Heart left ventricle (tissue), 16 donors: Measurements from ENCODE around the gene GRIPAP1. TPM values are rescaled to one million over a fixed set of nuclear protein-coding genes. Genes with fewer than 3 reads are reported as not detected.

Experiments
- ATAC-seq, 4 donors: fragments of 200-7000 bp; cut with Tn5 transposase; one replicate each; pipeline ENCODE4 v1.9.1; 2020 to 2022; ENCODE audit warnings: moderate library complexity in 4 of 4, mild to moderate bottlenecking in 3 of 4, moderate number of reproducible peaks in 1 of 4
- DNase-seq, 5 donors: peaks; one replicate each; pipeline ENCODE4 v3.0.0-alpha.2; 2020
- H3K27ac ChIP-seq, 12 donors: fragments of 200-600 bp; sonication (generic) in 4 of 12; one replicate each; pipeline versions ENCODE4 v1.5.0 to v1.8.0; 2016 to 2022; ENCODE audit warnings: mild to moderate bottlenecking in 2 of 12
- H3K27me3 ChIP-seq, 9 donors: fragments of 200-600 bp; sonication (generic) in 2 of 9; one replicate each; pipeline versions ENCODE4 v1.5.1 to v1.8.0; 2016 to 2022; ENCODE audit warnings: mild to moderate bottlenecking in 3 of 9
- H3K36me3 ChIP-seq, 9 donors: fragments of 200-600 bp; sonication (generic) in 2 of 9; one replicate each; pipeline versions ENCODE4 v1.5.0 to v1.8.0; 2018 to 2022; ENCODE audit warnings: mild to moderate bottlenecking in 2 of 9
- H3K4me1 ChIP-seq, 12 donors: fragments of 200-600 bp; sonication (generic) in 4 of 12; one replicate each; pipeline versions ENCODE4 v1.5.0 to v1.8.0; 2016 to 2022; ENCODE audit warnings: mild to moderate bottlenecking in 3 of 12
- H3K4me3 ChIP-seq, 12 donors: fragments of 200-600 bp; sonication (generic) in 4 of 12; one replicate each; pipeline versions ENCODE4 v1.5.0 to v1.8.0; 2017 to 2022; ENCODE audit warnings: mild to moderate bottlenecking in 9 of 12, moderate library complexity in 4 of 12
- H3K9me3 ChIP-seq, 12 donors: fragments of 200-600 bp; sonication (generic) in 4 of 12; one replicate each; pipeline versions ENCODE4 v1.5.0 to v1.8.0; 2016 to 2022; ENCODE audit warnings: mild to moderate bottlenecking in 1 of 12
- CTCF ChIP-seq, 12 donors: fragments of 200-600 bp; sonication (generic) in 4 of 12; IDR thresholded peaks; one replicate each; pipeline versions ENCODE4 v1.5.0 to v1.8.0; 2018 to 2022; ENCODE audit warnings: antibody characterized with exemption in 12 of 12, mild to moderate bottlenecking in 5 of 12
- POLR2A ChIP-seq, 2 donors: fragments of 450-650 bp; IDR thresholded peaks; one replicate each; pipeline ENCODE4 v1.6.1; 2017; ENCODE audit warnings: antibody characterized with exemption in 2 of 2, mild to moderate bottlenecking in 2 of 2, moderate library complexity in 2 of 2
- WGBS, 4 donors: extraction: QIAGEN DNeasy Blood & Tissue Kit in 2 of 4; methylation state at CpG; one replicate each; pipeline versions ENCODE4 v1.1.5 to v1.1.7; 2013 to 2018; 5-methylcytosine and 5-hydroxymethylcytosine counted together
- intact Hi-C, 10 donors: fragments of 100-400 bp; cut with DNase I; formaldehyde crosslinking; loops; one replicate each; pipeline versions ENCODE4 v1.11.1 to v1.14.2; 2022
- polyA plus RNA-seq, 2 donors: library from polyadenylated mRNA; stranded (reverse); fragments of 200-250 nt; gene quantifications; one replicate each; pipeline ENCODE4 v1.2.3, GENCODE V29; 2013
- total RNA-seq, 9 donors: library from RNA; depleted of rRNA in 2 of 9; stranded (reverse); fragments of >200 nt in 2 of 9; fragmentation: NEBNext Ultra II Directional in 3 of 9; extraction: Animal tissue kit (Norgen Biotek cat#: 25700) in 3 of 9; gene quantifications; one replicate each; pipeline versions ENCODE4 v1.1.0 to v1.2.4, GENCODE V29; 2016 to 2023
- donor health status: ischemic (EF 13 %, LVEDD 7.1; RV severe dilation, severe dysfunction).
- donor health status: healthy with polysubstance abuse.
- donor health status: DM: no; HTN: yes; CAD: no.
- donor health status: DM: no; HTN: no; CAD: no.
- donor health status: ischemic (EF 25% LVEDD 6.9; RV normal size, moderate dysfunction).
- donor health status: ischemic (EF 25% LVEDD 5.7; RV mildly dilated, moderate dysfunction).
- donor health status: healthy.
- donor health status: DM: yes; HTN: yes; CAD: no.
- donor health status: ischemic (EF 35%, LVEDD 5.7; RV mildly dilated, moderate dysfunction).
- donor health status: nonischemic (EF 11% LVEDD 7.7; RV severe dilation, severe dysfunction).
- donor health status: DM: yes; HTN: yes; CAD: no.
- donor health status: PGD.
- donor health status: ischemic (EF 29% LVEDD 5.4; RV normal size, mild dysfunction).
- donor health status: nonischemic (EF 23%, LVEDD 6.1; RV moderate dilation, normal function).

Gene GRIPAP1
- total and polyA plus RNA-seq, 11 donors: 11.4 to 41.6 (median 19.4) TPM

DNA sequence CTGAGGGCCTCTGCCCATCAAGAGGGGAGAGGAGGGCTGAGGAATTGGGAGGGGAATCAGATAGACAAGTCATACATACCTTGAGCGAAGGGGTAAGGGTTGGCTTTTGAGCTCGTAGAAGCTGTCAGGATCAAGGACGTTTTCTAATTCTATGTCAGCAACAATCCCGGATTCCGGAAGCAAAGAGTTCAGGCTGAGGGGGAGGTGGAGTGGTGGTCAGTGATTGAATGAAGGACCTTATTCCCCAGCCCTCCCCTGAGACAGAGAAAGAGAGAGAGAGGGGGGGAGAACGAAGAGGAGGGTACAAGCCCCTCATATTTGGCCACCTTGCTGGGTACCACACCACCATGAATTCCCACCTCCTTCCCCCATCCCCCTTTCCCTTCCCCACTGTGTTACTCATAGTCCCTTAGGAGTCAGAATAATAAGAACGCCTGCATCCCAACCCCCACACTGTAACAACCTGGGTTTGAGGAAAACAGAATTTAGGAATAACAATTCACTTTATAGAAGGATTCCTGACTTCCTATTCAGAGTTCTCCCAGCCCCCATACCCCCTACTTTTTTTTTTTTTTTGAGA is 38.4 kb upstream of the GRIPAP1 start:
- intact Hi-C loops: loop anchor here in 5 of 10 donors (5.0 to 10.0 kb wide), 6 partner anchors 38 to 127 kb away; partner anchors contain the start of genes OTUD5 (in 4 of the 5), GRIPAP1 (in 3 of the 5) and PIM2 (in 1 of the 5)
- Histone ChIP-seq H3K4me1 (peaks cover 0 to 31% (median 13%) of the 10 kb centered on the region in 12 donors), H3K27ac (peak overlapping the region in 10 of 12 donors; percentile 50 to 99 (median 96)), H3K9me3 (peaks cover 0 to 8% (median 0%) of the 10 kb centered on the region in 12 donors), H3K27me3 (no peaks in the 10 kb centered on the region), H3K36me3 (peaks cover 0 to 41% (median 34%) of the 10 kb centered on the region in 9 donors), H3K4me3 (peak overlapping the region in 9 of 12 donors; percentile 15 to 99 (median 87))
- ATAC-seq (no peak), DNase-seq (no peak)
- no peak for TF ChIP-seq POLR2A (IDR thresholded peaks at IDR 0.05)
- no peak for TF ChIP-seq CTCF (IDR thresholded peaks at IDR 0.05)
- 27 to 54% (median 34%) methylated on average over 7 of the region's 7 CpGs for WGBS, 4 donors

DNA sequence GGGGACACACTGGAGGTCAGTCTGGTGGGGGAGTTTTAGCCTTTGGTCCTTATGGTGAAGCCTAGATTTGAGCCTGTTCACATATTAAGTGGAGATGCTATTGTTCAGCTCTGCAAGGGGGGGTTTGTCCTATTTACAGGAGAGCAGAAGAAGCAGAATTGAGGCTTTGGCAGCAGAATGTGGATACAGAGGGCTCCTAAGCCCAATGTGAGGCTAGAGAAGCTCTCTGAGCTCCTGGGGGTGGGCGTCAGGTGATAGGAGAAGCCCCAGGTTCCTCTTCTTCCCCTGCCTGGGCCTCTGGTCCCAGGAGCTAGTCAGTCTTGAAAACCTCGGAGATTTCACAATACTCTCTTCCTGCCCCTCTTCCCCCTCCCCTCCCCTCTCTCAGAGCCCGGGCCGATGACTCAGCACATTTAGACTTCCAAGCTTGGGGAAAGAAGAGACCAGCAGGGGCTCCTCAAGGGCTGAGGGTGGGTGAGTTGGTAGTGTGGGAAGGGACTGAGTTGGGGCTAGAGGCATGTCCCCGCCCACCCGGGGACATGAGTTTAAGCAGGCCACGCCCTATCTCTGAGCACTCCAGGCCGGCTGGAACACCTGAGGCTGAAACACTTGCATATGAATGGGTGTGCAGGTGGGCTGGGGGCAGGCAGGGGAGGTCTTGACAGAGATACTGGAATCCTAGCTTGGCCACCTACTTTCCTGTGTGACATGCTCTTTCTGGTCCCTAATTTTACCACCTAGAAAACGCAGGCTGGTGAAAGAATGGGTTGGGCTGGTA is 37.7 kb upstream of the GRIPAP1 start:
- H3K27me3 ChIP-seq: no peaks in the 10 kb centered on the region
- H3K27ac ChIP-seq: peak overlapping the region in 10 of 12 donors; percentile 50 to 99 (median 80)
- H3K4me3 ChIP-seq: peak overlapping the region in 8 of 12 donors; percentile 15 to 99 (median 73)
- intact Hi-C loops: loop anchor here in 6 of 10 donors (5.0 to 10.0 kb wide), 7 partner anchors 37 to 128 kb away; partner anchors contain the start of genes OTUD5 (in 4 of the 6), GRIPAP1 (in 3 of the 6), KCND1 (in 1 of the 6) and PIM2 (in 1 of the 6)
- peak in 3 of 4 donors; percentile 6 to 16 (median 6) for ATAC-seq
- H3K9me3 ChIP-seq: peaks cover 0 to 8% (median 0%) of the 10 kb centered on the region in 12 donors
- peaks cover 0 to 42% (median 34%) of the 10 kb centered on the region in 9 donors for H3K36me3 ChIP-seq
- H3K4me1 ChIP-seq: peaks cover 0 to 31% (median 13%) of the 10 kb centered on the region in 12 donors
- peak; percentile 59 to 76 (median 69) for DNase-seq
- TF ChIP-seq CTCF (IDR thresholded peaks at IDR 0.05): no peak
- TF ChIP-seq POLR2A (IDR thresholded peaks at IDR 0.05): no peak
- 17 to 42% (median 26%) methylated on average over 8 to 9 of the region's 9 CpGs for WGBS, 4 donors

- TF ChIP-seq CTCF (IDR thresholded peaks at IDR 0.05): no peak
- TF ChIP-seq POLR2A (IDR thresholded peaks at IDR 0.05): no peak
- Histone ChIP-seq H3K4me1 (peaks cover 0 to 26% (median 15%) of the 10 kb centered on the region in 12 donors), H3K4me3 (no peak overlapping the region), H3K9me3 (peaks cover 0 to 2% (median 0%) of the 10 kb centered on the region in 12 donors), H3K27ac (no peak overlapping the region), H3K36me3 (peaks cover 0 to 60% (median 51%) of the 10 kb centered on the region in 9 donors), H3K27me3 (no peaks in the 10 kb centered on the region)
- WGBS, 4 donors: 73 to 94% (median 92%) methylated on average over 10 to 15 of the region's 15 CpGs
- no peak for ATAC-seq
- intact Hi-C loops: loop anchor here in 1 of 10 donors (10.0 kb wide), 1 partner anchor 63 kb away; the partner anchor contains the start of gene KCND1
- no peak for DNase-seq
Measured at GRCh38 chrX:49037883-49038475, 35.9 kb upstream of the GRIPAP1 start.
